Left ventricle myocardium superior (tissue), 1 donor: ENCODE measurements around the gene INPP4A. TPM values are rescaled to one million over a fixed set of nuclear protein-coding genes. Genes with fewer than 3 reads are reported as not detected.

ENCODE experiments used
- ATAC-seq: fragments of 200-7000 bp; cut with Tn5 transposase; one replicate; pipeline ENCODE4 v1.9.1; 2020; ENCODE audit warnings: mild to moderate bottlenecking, moderate library complexity
- DNase-seq: peaks from one replicate; pipeline ENCODE4 v3.0.0-alpha.2; 2020
- intact Hi-C: fragments of 100-400 bp; cut with micrococcal nuclease; formaldehyde crosslinking; loops from one replicate; pipeline ENCODE4 v1.11.0; 2022
- total RNA-seq: library from RNA; stranded (reverse); fragmentation: NEBNext Ultra II Directional; extraction: Animal tissue kit (Norgen Biotek cat#: 25700); gene quantifications from one replicate; pipeline ENCODE4 v1.2.1, GENCODE V29; 2021
- donor health status: DM: no; HTN: yes; CAD: no; lungs with severe emphysema.

INPP4A gene
- total RNA-seq, 1 donor from 2014 or later = 16.3 TPM

GRCh38 chr2:98634406-98635092 is 189.9 kb downstream of the INPP4A start:
- intact Hi-C loops = no loop called here
- ATAC-seq = no peak

GRCh38 chr2:98637401-98638147 is 192.9 kb downstream of the INPP4A start:
- intact Hi-C loops = no loop called here
- no peak for ATAC-seq
- DNase-seq = no peak

More at GRCh38 chr2:98634406-98635092, 189.9 kb downstream of the INPP4A start:
- no peak for DNase-seq

GRCh38 chr2:98643496-98644100 is 198.9 kb downstream of the INPP4A start:
- DNase-seq (no peak), ATAC-seq (no peak)
- intact Hi-C loops = no loop called here

Other genes with a start within 250 kb of the INPP4A start
- not detected for gene CNGA3, start 98.4 kb upstream of the INPP4A start, total RNA-seq
- gene COA5, start 163.7 kb downstream of the INPP4A start, total RNA-seq = 28.2 TPM
- gene UNC50, start 163.7 kb downstream of the INPP4A start, total RNA-seq = 28.5 TPM